Measurements from ENCODE around the gene SCAF1.

Gene SCAF1

GRCh38 chr19:49660338-49660961 lies 18.4 kb downstream of the SCAF1 start:
- DNase-seq (ENCODE audit: insufficient read length, low spot score) (no peak), FAIRE-seq (no peak)
- TF ChIP-seq POLR2A (IDR thresholded peaks at IDR 0.05; ENCODE audit: low read depth, low read length), result no peak

GRCh38 chr19:49662011-49662410 lies 20.0 kb downstream of the SCAF1 start:
- no peak for DNase-seq (ENCODE audit: insufficient read length, low spot score)
- no peak for FAIRE-seq
- TF ChIP-seq POLR2A (IDR thresholded peaks at IDR 0.05; ENCODE audit: low read depth, low read length), result no peak

GRCh38 chr19:49663224-49663623 lies 21.2 kb downstream of the SCAF1 start:
- FAIRE-seq, result no peak
- TF ChIP-seq POLR2A (IDR thresholded peaks at IDR 0.05; ENCODE audit: low read depth, low read length), result no peak
- no peak for DNase-seq (ENCODE audit: insufficient read length, low spot score)

GRCh38 chr19:49664171-49665035 lies 22.4 kb downstream of the SCAF1 start:
- DNase-seq (ENCODE audit: insufficient read length, low spot score), result peak; percentile 91
- no peak for FAIRE-seq
- TF ChIP-seq POLR2A (IDR thresholded peaks at IDR 0.05; ENCODE audit: low read depth, low read length), result peak; percentile 75; the same call in 1 of the 2 replicates

GRCh38 chr19:49665036-49665350 lies 23.0 kb downstream of the SCAF1 start:
- TF ChIP-seq POLR2A (IDR thresholded peaks at IDR 0.05; ENCODE audit: low read depth, low read length), result no peak
- no peak for DNase-seq (ENCODE audit: insufficient read length, low spot score)
- FAIRE-seq, result no peak

GRCh38 chr19:49665351-49666119 lies 23.5 kb downstream of the SCAF1 start, which contains the start of the genes BCL2L12 and IRF3:
Gene BCL2L12 (plus strand): TSS chr19:49665933. CDS start chr19:49666693, 760 bp downstream.
Gene IRF3 (minus strand): TSS chr19:49665857. CDS start chr19:49664838, 1,019 bp downstream.
- FAIRE-seq (no peak), DNase-seq (ENCODE audit: insufficient read length, low spot score) (peak; percentile 95)
- peak; percentile 72 for TF ChIP-seq POLR2A (IDR thresholded peaks at IDR 0.05; ENCODE audit: low read depth, low read length)

- FAIRE-seq (no peak), DNase-seq (ENCODE audit: insufficient read length, low spot score) (no peak)
- no peak for TF ChIP-seq POLR2A (IDR thresholded peaks at IDR 0.05; ENCODE audit: low read depth, low read length)
Measured at GRCh38 chr19:49666120-49666444, 24.1 kb downstream of the SCAF1 start.

GRCh38 chr19:49667473-49667872 lies 25.5 kb downstream of the SCAF1 start:
- TF ChIP-seq POLR2A (IDR thresholded peaks at IDR 0.05; ENCODE audit: low read depth, low read length), result no peak
- FAIRE-seq (no peak), DNase-seq (ENCODE audit: insufficient read length, low spot score) (no peak)

GRCh38 chr19:49669516-49669915 lies 27.5 kb downstream of the SCAF1 start:
- FAIRE-seq, result no peak
- TF ChIP-seq POLR2A (IDR thresholded peaks at IDR 0.05; ENCODE audit: low read depth, low read length), result no peak
- DNase-seq (ENCODE audit: insufficient read length, low spot score), result no peak

- peak; percentile 82 for DNase-seq (ENCODE audit: insufficient read length, low spot score)
- FAIRE-seq, result no peak
- no peak for TF ChIP-seq POLR2A (IDR thresholded peaks at IDR 0.05; ENCODE audit: low read depth, low read length)
Measured at GRCh38 chr19:49672131-49672919, 30.3 kb downstream of the SCAF1 start.

GRCh38 chr19:49676136-49676783 lies 34.3 kb downstream of the SCAF1 start:
- DNase-seq (ENCODE audit: insufficient read length, low spot score) (peak; percentile 98), FAIRE-seq (no peak)
- TF ChIP-seq POLR2A (IDR thresholded peaks at IDR 0.05; ENCODE audit: low read depth, low read length), result peak; percentile 72

- peak; percentile 91 for FAIRE-seq
- no peak for TF ChIP-seq POLR2A (IDR thresholded peaks at IDR 0.05; ENCODE audit: low read depth, low read length)
- peak; percentile 98 for DNase-seq (ENCODE audit: insufficient read length, low spot score)
Measured at GRCh38 chr19:49676784-49677230, 34.8 kb downstream of the SCAF1 start.
